Retina (tissue), 1 donor: ENCODE results near the gene PTPRE.
A peak's percentile ranks its signal among the peaks of the same experiment; 100 is the strongest.

Source experiments
- DNase-seq: peaks from one replicate; pipeline ENCODE4 v3.0.0-alpha.2; 2016

PTPRE gene

DNA sequence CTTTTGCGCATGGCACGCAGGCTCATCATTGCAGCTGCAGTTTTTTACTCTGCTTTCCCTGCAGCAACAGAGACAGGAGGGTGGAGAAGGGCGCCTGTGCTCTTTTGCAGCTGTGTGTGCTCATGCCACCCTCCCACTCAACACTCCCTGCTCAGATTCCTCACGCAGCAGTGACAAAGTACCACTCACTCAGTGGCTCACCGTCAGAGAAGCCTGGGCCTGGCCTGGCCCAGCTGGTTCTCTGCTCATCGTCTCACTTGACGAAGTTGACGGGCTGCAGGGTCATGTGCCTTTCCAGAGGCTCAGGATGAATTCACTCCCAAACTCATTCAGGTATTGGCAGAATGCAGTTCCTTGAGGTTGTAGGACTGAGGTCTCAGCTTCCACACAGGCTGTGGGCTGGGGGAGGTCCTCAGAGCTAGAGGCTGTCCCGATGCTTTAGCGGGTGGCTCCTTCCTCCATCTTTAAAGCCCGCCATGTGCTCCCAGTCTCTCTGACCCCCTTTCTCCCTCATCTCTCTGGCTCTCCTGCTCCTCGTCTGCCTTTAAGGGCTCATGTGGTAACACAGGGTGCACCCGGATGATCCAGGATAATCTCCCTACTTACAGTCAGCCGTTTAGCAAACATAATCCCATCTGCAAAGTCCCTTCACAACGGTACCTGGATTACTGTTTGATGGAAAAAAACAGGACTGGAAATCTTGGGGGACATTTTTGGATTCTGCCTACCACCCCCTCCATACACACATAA lies 25.8 kb downstream of the PTPRE start:
- DNase-seq: no peak

DNA sequence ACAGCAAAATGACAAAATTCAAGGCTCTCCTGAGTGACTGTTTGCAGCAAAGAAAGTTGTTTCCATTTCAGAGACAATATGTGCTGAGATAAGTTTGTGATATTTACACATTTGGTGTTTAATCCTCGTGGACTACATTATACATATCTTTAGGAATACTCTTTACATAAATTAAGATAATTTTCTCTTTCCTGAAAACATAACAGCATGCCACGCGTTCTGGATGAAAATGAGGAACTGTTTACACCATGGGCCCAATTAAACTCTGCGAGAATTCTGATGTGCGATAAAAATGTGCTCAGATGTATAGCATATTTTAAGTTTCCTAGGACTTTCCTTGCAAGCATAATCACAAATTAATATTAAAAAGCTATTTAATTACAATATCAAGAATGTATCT lies 26.4 kb downstream of the PTPRE start:
- DNase-seq: no peak

DNA sequence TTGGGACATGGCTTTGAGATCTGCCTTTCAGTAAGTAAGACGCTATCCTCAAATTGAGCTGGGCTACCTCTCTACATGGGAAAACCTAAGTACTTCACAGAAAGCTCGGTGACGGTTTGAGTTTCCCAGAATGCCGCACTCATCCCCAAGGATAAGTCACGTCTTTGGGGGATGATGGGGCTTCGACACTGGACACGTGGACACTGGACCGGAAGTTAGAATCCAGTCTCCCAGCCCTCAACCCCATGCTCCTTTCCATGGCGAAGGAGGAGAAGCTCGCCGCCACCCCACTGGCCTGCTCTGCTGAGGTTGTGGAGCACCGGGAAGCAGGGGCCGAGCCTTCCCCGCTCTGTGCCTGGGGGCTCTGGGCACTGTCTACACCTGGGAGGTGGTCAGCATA lies 27.5 kb downstream of the PTPRE start:
- no peak for DNase-seq

DNA sequence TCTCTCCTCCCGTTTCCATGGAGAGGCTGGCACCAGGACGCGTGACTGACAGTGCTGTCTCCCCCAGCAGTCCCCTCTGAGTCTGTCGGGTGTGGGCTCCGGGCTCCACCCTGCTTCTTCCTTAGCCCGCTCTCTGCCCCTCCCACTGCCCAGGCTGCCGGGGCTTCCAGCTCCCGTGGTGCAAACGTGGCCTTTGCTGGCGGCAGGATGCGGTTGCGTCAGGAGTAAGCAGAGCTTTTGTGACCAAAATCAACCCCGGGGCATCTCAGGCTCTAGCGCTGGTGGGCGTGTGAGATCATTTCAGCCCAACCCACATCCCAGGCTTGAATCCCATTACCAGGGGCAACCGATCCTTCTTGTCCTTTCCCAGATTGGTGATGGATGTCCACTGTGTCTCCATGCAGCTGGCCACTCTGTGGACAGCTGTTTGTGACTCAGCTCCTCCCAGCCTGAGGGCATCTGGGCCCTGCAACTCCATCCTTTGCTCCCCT lies 28.2 kb downstream of the PTPRE start:
- DNase-seq: no peak

DNA sequence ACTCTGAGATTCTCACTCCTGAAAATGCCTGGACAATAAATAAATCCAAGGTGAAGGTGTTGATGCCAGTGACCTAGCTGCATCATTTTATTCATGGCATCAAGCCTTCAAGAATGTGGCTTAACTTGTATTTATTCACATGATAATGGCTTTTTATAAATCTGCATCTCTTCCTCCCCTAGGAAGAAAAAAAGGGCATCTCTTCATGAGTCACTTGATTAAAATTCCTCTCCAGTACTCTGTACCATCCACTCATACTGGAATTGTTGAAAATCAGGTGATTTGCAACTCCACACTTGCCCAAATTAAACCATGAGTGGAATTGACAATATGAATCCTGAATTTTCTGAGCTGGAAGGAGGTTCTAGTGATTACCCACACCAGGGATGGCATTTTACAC lies 30.2 kb downstream of the PTPRE start:
- DNase-seq: no peak

DNA sequence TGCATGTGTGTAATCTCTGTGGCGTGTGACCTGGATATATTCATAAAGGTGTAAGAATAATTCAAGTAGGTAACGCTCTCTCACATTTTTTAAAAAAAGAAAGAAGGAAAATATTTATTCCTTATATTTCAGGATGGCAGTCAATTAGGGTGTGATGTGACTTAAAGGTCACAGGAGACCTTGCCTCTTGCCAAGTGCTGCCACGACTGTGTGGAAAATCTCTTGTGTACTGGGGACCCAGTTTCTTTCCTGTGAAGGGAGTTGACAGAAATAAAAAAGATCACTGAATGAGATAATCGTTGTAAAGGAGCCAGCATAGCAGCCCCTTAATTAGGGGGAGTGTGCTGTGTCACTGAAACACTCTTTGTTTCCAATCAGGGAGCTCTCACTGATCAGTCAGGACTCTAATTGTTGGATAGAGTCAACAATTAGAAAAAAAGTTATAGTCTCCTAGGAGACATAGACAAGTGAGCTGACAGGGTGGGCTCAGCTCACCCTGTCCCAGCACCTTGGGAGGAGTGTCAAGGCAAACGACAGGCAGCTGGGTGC lies 31.1 kb downstream of the PTPRE start:
- DNase-seq: no peak

DNA sequence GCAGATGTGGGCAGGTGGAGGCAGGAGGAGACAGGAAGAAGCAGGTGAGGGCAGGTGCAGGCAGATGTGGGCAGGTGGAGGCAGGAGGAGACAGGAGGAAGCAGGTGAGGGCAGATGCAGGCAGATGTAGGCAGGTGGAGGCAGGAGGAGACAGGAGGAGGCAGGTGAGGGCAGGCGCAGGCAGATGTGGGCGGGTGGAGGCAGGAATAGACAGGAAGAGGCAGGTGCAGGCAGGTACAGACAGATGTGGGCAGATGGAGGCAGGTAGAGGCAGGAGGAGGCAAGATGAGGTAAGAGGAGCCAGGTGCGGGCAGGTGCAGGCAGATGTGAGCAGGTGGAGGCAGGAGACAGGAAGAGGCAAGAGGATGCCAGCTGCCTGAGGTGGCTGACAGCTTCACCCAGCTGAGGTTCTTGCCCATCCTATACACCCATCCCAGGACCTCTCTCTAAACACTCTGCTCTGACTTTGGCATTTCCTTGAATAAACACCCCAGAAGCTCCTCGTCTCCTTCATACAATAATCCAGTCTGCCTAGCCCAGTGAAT lies 33.0 kb downstream of the PTPRE start:
- no peak for DNase-seq

DNA sequence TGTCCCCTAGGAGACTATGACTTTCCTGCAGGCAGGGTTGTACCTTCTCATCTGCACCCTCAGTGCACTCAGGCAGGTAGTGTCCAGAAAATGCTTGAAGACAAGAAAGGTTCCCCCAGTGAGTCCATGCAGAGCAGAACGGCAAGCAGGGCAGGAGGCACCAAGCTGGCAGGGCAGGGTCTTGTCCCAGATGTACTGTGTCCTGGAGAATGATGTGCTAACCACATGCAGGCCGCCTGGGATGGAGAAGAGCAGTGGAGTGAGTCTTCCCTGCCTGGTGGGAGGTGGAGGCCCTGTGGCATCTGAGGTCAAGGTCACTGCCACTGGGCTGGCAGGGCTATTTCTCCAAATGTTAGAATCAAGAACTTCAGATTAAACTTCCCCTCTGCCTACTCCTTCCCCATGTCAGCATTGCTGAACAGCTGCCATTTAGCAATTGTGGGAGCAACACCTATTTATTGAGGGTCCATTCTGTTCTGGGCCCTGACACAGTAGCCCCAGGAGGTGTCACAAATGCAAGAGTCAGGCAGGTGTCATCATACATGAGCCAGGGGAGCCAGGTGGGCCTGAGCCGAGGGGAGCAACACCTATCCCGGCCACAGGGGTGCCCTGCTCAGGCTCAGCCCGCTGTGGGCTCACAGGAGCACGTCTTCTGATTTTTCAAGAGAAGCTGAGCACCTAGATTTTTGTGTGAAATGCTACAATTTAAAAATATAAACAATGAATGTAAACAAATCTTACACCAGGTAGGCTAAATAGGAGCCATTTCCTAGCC lies 34.1 kb downstream of the PTPRE start:
- no peak for DNase-seq

DNA sequence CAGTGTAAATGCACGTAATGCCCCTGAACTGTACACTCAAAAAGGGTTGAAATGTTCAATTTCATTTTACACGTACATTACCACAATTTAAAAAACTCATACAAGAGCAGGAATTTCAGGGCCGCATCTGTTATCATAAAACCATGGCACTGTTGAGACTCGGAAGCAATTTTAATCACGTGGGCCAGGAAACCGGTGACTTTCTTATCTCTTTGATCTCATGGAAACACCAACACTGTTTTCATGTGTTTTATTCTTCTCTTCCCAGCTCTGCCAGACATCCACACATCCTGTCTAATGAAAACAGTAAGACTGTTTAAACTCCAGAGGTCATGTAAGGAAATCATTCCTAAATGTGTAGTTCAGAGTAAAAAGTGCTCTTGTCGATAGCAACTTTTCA lies 35.9 kb downstream of the PTPRE start:
- no peak for DNase-seq

DNA sequence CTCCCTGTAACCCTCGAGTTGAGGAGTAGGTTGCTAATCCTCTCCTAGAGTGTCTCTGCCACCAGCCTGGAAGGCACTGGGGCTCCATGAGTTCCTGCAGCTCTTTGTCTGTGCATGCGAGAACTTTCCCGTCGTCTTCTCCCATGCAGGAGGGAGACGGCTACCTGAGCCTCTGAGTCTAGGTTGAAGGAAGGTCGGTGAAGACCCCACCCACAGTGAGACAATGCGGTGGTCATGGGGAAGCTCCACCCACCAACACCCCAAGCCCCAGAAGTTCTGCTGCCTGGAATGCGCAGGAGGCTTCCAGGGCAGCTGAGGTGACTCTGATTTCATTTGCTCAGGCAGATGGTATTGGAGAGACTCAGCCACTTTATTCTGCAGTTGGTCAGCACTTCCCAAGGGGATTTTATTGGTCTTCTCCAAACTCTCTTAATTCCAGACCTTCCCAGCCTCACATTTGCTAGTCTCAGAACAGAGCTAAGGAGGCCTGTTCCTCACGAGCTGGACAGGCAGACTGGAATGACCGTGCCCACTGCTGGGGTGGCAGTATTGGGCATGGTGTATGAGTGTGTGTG lies 36.5 kb downstream of the PTPRE start:
- no peak for DNase-seq

DNA sequence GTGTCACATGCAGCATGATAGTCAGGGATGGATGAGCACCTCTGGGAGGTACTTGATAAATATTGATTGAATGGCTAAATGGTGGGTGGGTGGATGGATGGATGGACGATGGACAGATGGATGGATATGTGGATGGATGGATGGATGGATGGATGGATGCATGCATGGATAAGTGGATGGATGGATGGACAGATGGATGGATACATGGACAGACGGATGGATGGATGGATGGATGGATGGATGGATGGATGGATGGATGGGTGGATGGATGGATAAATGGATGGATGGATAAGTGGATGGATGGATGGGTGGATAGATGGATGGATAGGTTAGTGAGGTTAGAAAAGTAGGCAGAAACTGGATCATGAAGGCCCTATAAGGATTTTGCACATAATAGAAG lies 37.4 kb downstream of the PTPRE start:
- no peak for DNase-seq

DNA sequence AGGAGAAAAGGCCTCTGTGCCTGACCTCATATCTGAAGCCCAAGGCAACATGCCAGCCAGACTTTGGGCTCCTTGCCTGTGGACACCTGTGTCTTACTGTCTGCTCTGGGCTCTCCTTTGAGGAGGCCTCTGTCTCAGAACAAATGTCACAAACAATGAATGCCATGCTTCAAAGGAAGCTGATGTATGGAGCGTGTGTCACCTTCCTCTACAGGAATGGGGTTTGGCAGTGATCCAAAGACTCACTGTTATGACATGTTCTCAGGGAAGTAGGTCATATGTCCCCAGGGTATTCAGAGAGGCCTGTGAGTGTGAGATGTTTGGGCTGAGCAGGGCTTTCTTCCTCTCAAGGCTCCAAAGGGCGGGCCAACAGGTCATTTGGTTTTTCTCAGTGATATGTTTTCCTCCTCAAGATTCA lies 38.4 kb downstream of the PTPRE start:
- peak; percentile 24 for DNase-seq

DNA sequence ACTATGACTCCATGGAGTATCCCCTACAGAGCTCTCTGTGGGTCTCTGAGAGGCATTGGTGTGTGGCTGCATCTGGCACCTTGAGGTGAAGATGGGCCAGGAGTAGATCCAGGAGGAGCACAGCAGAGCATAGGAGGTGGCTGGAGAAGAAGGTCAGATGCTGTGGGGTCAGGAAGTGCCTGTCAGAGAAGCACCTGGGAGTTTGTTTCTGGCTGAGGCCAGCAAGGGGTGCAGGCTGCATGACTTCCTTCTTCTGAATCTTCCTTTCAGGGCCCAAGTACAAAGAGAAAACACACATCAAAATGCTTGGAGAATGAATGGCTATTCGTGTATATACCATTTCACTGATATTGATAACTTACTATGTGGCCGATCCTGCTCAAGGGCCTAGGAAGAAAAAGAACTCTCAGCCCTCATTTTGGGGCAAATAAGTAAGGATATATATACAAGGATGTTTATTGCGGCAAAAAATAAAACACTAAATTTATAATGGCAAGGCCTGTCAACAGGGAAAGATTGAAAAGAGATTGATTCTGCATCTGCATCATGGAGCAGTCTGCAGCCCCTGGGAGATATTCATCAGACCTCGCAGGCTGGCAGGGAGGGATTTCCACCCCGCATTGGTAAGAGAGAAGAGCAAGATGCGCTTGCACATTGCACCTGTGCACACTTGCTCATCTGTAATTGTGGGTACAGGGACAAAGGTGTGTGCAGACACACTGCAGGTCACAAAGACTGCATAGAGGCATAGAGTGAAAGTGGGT lies 39.2 kb downstream of the PTPRE start:
- no peak for DNase-seq

DNA sequence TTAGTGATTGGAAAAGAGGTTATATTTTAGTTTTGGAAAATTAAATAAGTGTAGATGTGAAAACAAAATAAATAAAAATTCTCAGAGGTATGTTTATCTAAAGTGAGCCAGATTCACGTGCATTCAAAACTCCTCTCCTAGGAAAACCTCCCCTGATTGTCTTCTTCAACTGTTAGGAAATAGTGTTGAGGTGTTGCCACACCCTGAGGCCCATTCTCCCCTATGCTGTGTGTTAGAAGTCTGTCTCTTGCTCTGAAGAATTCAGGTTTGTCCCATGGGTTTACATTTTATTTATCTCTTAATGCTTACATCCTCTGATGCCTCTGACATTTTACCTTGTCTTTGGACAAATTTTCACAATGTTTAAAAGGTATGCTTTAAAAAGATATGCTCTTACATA lies 40.3 kb downstream of the PTPRE start:
- DNase-seq: no peak

DNA sequence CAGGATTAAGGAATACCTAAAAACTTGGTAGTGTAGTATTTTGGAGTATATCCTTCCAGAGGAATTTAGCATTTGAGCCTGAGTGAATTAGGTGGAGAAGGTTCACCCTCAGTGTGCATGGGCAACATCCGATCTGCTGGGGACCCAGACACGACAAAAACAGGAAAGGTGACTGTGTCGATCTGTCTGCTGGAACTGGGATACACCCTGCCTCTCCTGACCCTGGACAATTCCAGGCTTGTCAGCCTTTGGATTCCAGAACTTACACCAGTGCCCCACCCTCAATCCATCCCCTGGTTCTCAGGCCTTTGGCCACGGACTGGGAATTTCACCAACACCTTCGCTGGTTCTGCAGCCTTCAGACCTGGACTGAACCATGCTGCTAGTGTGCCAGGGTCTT lies 41.9 kb downstream of the PTPRE start:
- DNase-seq: no peak

DNA sequence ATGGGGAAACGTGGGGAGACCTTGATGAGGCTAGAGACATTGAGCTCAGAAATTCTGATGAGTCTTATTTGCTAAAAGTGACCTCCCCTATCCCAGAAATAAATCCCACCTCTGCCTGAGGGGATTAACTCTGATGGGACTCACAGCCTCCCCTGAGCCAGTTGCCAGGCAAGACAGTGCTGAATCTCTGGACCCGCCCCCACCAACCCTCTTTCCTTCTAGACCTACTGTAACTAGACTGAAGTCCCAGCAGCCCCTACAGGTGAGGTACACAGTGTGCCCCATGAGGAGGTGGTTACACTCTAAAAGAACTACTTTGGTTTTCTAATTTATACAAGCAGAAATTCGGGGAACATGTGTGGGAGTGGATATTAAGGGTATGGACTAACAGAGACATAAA lies 42.9 kb downstream of the PTPRE start:
- no peak for DNase-seq

DNA sequence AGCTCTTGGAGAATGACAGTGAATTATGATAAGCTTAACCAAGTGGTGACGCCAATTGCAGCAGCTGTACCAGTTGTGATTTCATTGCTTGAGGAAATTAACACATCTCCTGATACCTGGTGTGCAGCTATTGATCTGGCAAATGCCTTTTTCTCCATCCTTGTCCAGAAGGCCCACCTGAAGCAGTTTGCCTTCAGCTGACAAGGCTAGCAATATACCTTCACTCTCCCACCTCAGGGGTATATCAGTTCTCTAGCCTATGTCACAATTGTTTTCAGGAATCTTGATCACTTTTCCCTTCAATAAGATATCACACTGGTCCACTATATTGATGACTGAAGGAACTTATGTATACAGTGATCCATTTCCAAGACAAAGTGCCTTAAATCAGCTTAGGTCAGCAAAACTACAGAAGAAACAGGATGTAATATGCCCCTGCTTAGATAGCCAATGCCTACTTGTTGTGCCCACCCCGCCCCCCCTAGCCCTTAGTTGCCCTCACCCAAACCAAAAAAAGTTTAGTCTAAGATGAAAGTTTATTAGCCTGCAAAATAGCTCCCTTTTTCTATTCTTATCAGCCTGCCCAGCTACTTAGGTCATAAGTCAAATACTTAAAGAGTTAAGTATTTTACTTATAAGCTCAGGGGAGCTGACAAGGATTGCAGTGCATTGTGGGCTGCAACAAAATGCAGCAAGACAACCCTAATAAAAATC lies 45.1 kb downstream of the PTPRE start:
- no peak for DNase-seq

DNA sequence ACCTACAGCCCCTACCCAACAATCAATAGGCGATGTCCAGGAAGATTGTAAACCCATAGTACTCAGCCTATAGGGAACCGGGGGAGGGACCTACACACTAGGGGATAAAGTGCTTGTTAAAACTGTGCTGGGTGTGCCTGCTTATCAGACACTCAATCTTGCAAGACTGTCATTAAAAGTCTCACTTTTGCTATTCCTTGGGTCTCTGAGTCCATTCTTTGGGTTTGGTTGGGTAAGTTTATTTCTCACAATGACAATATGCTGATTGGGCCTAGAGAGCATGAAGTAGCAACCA lies 45.6 kb downstream of the PTPRE start:
- no peak for DNase-seq

DNA sequence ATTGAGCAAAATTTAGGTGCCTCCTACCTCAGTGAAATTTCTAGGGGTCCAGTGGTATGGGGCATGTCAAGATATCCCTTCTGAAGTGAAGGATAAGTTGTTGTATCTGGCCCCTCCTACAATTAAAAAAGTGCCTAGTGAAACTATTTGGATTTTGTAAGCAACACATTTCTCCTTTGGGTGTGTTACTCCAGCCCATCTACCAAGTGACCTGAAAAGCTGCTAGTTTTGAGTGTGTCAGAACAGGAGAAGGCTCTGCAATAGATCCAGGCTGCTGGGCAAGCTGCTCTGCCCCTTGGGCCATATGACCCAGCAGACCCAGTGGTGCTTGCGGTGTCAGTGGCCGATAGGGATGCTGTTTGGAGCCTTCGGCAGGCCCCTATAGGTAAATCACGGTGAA lies 46.0 kb downstream of the PTPRE start:
- no peak for DNase-seq

DNA sequence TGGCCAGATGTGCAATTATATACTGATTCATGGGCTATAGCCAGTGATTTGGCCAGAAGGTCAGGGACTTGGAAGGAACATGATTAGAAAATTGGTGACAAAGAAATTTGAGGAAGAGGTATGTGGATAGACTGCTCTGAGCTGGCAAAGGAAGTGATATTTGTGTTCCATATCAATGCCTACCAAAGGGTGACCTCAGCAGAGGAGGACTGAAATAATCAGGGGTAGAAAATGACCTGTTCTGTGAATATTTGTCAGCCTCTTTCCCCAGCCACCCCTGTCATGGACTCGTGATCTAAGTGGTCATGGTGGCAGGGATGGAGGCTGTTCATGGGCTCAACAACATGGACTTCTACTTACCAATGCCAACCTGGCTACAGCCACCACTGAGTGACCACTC lies 47.0 kb downstream of the PTPRE start:
- DNase-seq: no peak

DNA sequence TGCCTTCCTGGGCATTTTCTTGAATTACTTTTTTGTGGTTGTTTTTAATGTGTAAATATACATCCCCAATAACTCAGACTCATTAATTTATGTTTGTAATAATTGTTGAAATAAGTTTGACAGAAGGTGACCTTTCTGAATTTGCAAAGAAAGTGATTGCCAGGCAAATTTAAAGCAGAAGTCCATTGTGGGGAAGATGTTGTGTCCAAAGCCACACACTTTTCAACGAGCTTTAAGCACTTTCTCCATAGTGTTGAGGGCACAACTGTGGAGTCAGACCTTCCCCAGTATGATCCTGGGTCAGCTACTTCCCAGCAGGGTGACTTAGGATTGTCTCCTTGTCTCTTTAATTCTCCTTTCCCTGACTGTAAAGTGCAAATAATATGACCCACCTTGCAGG lies 52.5 kb downstream of the PTPRE start:
- DNase-seq: no peak

DNA sequence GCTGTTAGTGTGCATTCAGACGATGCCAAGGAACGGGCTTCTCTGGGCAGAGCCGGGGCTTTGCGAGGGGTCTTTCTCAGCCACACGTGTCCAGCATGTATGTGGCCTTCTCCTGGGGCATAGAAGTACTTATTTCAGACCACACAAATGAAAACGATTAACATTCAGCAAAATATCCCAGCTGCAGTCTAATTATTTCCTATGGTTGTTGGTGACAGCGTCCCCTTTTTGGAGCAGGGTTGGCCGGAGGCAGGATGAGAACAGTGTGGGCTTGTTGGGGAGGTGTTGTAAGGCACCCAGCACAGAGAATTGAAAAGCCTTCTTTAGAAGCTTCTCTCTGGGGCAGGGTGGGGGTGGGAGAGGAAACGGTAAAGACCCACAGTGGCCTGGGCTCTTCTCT lies 54.2 kb downstream of the PTPRE start:
- no peak for DNase-seq
